OCI-LY7 (cell line): ENCODE data around the gene TPSB2. TPM values are rescaled to one million over a fixed set of nuclear protein-coding genes. Genes with fewer than 3 reads are reported as not detected.

ENCODE experiments used
- BruUV-seq: library from RNA; stranded (reverse); fragments of 400-500 nt; replicated peaks from 2 replicates; lab custom pipeline; 2021; lab: Mats Ljungman, UMichigan
- CTCF ChIA-PET: fragments of 300-600 bp; sonication (Branson Sonifier 250); formaldehyde crosslinking; loops from one replicate; lab custom pipeline; 2022; ENCODE audit warnings: antibody characterized with exemption; ENCODE audit not compliant: unreplicated experiment; lab: Charles Lee
- POLR2A ChIA-PET: fragments of 300-600 bp; sonication (Branson Sonifier 250); formaldehyde crosslinking; loops from one replicate; lab custom pipeline; 2022; ENCODE audit warnings: antibody characterized with exemption; lab: Charles Lee
- DNase-seq: peaks from one replicate; pipeline ENCODE4 v3.0.0-alpha.2; 2015; ENCODE audit warnings: low spot score
- H2AFZ ChIP-seq: fragments of 200-600 bp; sonication (generic), shearing (Covaris generic); 2 replicates; pipeline ENCODE4 v1.6.1; 2014; ENCODE audit warnings: mild to moderate bottlenecking, antibody characterized with exemption, low read length, moderate library complexity
- H3K27ac ChIP-seq: fragments of 200-600 bp; sonication (generic); 2 replicates; pipeline ENCODE4 v1.5.1; 2014; ENCODE audit warnings: mixed run types, low read depth, mild to moderate bottlenecking, moderate library complexity, low read length, inconsistent platforms; ENCODE audit not compliant: poor library complexity, severe bottlenecking
- H3K36me3 ChIP-seq: fragments of 200-600 bp; sonication (generic); 2 replicates; pipeline ENCODE4 v1.6.1; 2014; ENCODE audit warnings: mild to moderate bottlenecking, antibody characterized with exemption, low read length, moderate library complexity, mixed read lengths; ENCODE audit not compliant: insufficient read depth
- H3K4me1 ChIP-seq: fragments of 200-600 bp; sonication (generic); 2 replicates; pipeline ENCODE4 v1.5.1; 2014; ENCODE audit warnings: mild to moderate bottlenecking, low read length; ENCODE audit not compliant: insufficient read depth, poor library complexity, severe bottlenecking
- H3K4me2 ChIP-seq: fragments of 200-600 bp; sonication (generic); 2 replicates; pipeline ENCODE4 v1.6.1; 2014; ENCODE audit warnings: mild to moderate bottlenecking, low read length
- H3K4me3 ChIP-seq: fragments of 200-600 bp; sonication (generic); 2 replicates; pipeline ENCODE4 v1.5.1; 2014; ENCODE audit warnings: mild to moderate bottlenecking, low read depth, low read length; ENCODE audit not compliant: poor library complexity, severe bottlenecking
- H3K79me2 ChIP-seq: fragments of 200-600 bp; sonication (generic); 2 replicates; pipeline ENCODE4 v1.6.1; 2016; ENCODE audit warnings: low read depth, mild to moderate bottlenecking, low read length, moderate library complexity, mixed read lengths; ENCODE audit not compliant: insufficient read depth
- H3K9me2 ChIP-seq: fragments of 200-600 bp; sonication (generic); 2 replicates; pipeline ENCODE4 v1.6.1; 2016; ENCODE audit warnings: mild to moderate bottlenecking, low read length, mixed read lengths; ENCODE audit not compliant: insufficient read depth
- H3K9me3 ChIP-seq: fragments of 200-600 bp; sonication (generic); 2 replicates; pipeline ENCODE4 v1.6.1; 2014; ENCODE audit warnings: mild to moderate bottlenecking, mixed run types, low read length, mixed read lengths
- H4K20me1 ChIP-seq: fragments of 200-600 bp; sonication (generic); 2 replicates; pipeline ENCODE4 v1.6.1; 2014; ENCODE audit warnings: mild to moderate bottlenecking, antibody characterized with exemption, low read length, moderate library complexity, mixed read lengths; ENCODE audit not compliant: insufficient read depth
- CTCF ChIP-seq: fragments of 200-600 bp; sonication (generic); conservative IDR thresholded peaks from 2 replicates; pipeline ENCODE4 v1.5.1; 2014; ENCODE audit warnings: mild to moderate bottlenecking, antibody characterized with exemption, low read length, moderate library complexity, mixed read lengths
- EZH2phosphoT487 ChIP-seq: fragments of 200-600 bp; sonication (generic); IDR thresholded peaks from 2 replicates; pipeline ENCODE4 v1.6.1; 2018; ENCODE audit warnings: low read depth, borderline replicate concordance, mild to moderate bottlenecking, mixed run types, antibody characterized with exemption, low read length, moderate library complexity, mixed read lengths
- intact Hi-C: fragments of 100-400 bp; cut with micrococcal nuclease; formaldehyde crosslinking; loops from one replicate; pipeline ENCODE4 v1.10.0; 2022; ENCODE audit not compliant: unreplicated experiment
- total RNA-seq, 2 experiments: library from RNA; depleted of rRNA in 1 of 2; stranded (reverse); fragments of >200 nt in 1 of 2; shearing (Covaris generic) in 1 of 2; gene quantifications; 2 replicates each; pipeline ENCODE4 v1.2.3, GENCODE V29; 2014 to 2022

The TPSB2 gene
- total RNA-seq, 2 experiments from 2014 or later, result not detected

- no TSS peak for BruUV-seq
- DNase-seq, result no peak
These were observed 32.9 kb upstream of the TPSB2 start for GRCh38 chr16:1262846-1263221.

GRCh38 chr16:1262210-1262845, 32.3 kb upstream of the TPSB2 start:
- intact Hi-C loops, result no loop called here
- H3K4me3 ChIP-seq, result no peak overlapping the region
- H3K36me3 ChIP-seq, result no peaks in the 10 kb centered on the region
- H3K27ac ChIP-seq, result no peak overlapping the region
- no peak for DNase-seq
- H3K79me2 ChIP-seq, result no peaks in the 10 kb centered on the region
- H3K9me3 ChIP-seq, result no peaks in the 10 kb centered on the region
- H3K4me2 ChIP-seq, result no peak overlapping the region
- no peak overlapping the region for H2AFZ ChIP-seq
- no peaks in the 10 kb centered on the region for H3K9me2 ChIP-seq
- ChIA-PET CTCF (no interaction called here), POLR2A (no interaction called here)
- H3K4me1 ChIP-seq, result no peaks in the 10 kb centered on the region
- TF ChIP-seq CTCF (no peak), EZH2phosphoT487 (no peak)
- BruUV-seq, result no TSS peak
- H4K20me1 ChIP-seq, result no peaks in the 10 kb centered on the region

More at GRCh38 chr16:1262846-1263221, 32.9 kb upstream of the TPSB2 start:
- H3K9me3 ChIP-seq, result no peaks in the 10 kb centered on the region
- no peaks in the 10 kb centered on the region for H3K36me3 ChIP-seq
- ChIA-PET CTCF (no interaction called here), POLR2A (no interaction called here)
- H2AFZ ChIP-seq, result no peak overlapping the region
- no peak for TF ChIP-seq EZH2phosphoT487
- no peak for TF ChIP-seq CTCF
- no peaks in the 10 kb centered on the region for H3K4me1 ChIP-seq
- H4K20me1 ChIP-seq, result no peaks in the 10 kb centered on the region
- intact Hi-C loops, result no loop called here
- no peaks in the 10 kb centered on the region for H3K9me2 ChIP-seq
- H3K27ac ChIP-seq, result no peak overlapping the region
- no peak overlapping the region for H3K4me2 ChIP-seq
- no peak overlapping the region for H3K4me3 ChIP-seq
- H3K79me2 ChIP-seq, result no peaks in the 10 kb centered on the region

- Histone ChIP-seq H3K4me1 (no peaks in the 10 kb centered on the region), H3K27ac (no peak overlapping the region), H3K9me2 (no peaks in the 10 kb centered on the region), H3K4me2 (no peak overlapping the region), H3K4me3 (no peak overlapping the region), H4K20me1 (no peaks in the 10 kb centered on the region), H3K9me3 (no peaks in the 10 kb centered on the region), H3K36me3 (no peaks in the 10 kb centered on the region), H3K79me2 (no peaks in the 10 kb centered on the region), H2AFZ (no peak overlapping the region)
- no peak for DNase-seq
- intact Hi-C loops, result no loop called here
- POLR2A ChIA-PET, result no interaction called here
- CTCF ChIA-PET, result no interaction called here
- TF ChIP-seq EZH2phosphoT487, result no peak
- no peak for TF ChIP-seq CTCF
- no TSS peak for BruUV-seq
These were observed 31.3 kb upstream of the TPSB2 start for GRCh38 chr16:1261131-1261892.
